Embryonic facial prominence (tissue), 1 donor: Measurements from ENCODE around the gene IER5L.

Experiments
- DNase-seq: peaks from one replicate; pipeline ENCODE4 v3.0.0-alpha.2; 2016; ENCODE audit errors: extremely low spot score

The IER5L gene

GRCh38 chr9:129160712-129161533, 17.1 kb downstream of the IER5L start:
- no peak for DNase-seq

- DNase-seq: no peak
Measured at GRCh38 chr9:129156163-129156562, 21.9 kb downstream of the IER5L start.

GRCh38 chr9:129154866-129155477, 23.1 kb downstream of the IER5L start:
- DNase-seq: no peak

- no peak for DNase-seq
Measured at GRCh38 chr9:129151469-129151868, 26.6 kb downstream of the IER5L start.

- no peak for DNase-seq
Measured at GRCh38 chr9:129150672-129151211, 27.3 kb downstream of the IER5L start.

- no peak for DNase-seq
Measured at GRCh38 chr9:129150122-129150521, 27.9 kb downstream of the IER5L start.

GRCh38 chr9:129149442-129149841, 28.6 kb downstream of the IER5L start:
- DNase-seq: no peak

GRCh38 chr9:129148463-129149204, 29.4 kb downstream of the IER5L start:
- no peak for DNase-seq

- DNase-seq: peak; percentile 21
Measured at GRCh38 chr9:129146441-129146941, 31.6 kb downstream of the IER5L start.

GRCh38 chr9:129145841-129146292, 32.2 kb downstream of the IER5L start:
- DNase-seq: no peak

- no peak for DNase-seq
Measured at GRCh38 chr9:129145316-129145715, 32.7 kb downstream of the IER5L start.

GRCh38 chr9:129143031-129143927, 34.8 kb downstream of the IER5L start:
- DNase-seq: peak; percentile 74

GRCh38 chr9:129142138-129142935, 35.7 kb downstream of the IER5L start:
- DNase-seq: no peak

- DNase-seq: peak; percentile 38
Measured at GRCh38 chr9:129141066-129142041, 36.7 kb downstream of the IER5L start.

GRCh38 chr9:129140397-129141065, 37.5 kb downstream of the IER5L start:
- peak; percentile 11 for DNase-seq

GRCh38 chr9:129139993-129140396, 38.1 kb downstream of the IER5L start:
- DNase-seq: peak; percentile 98

- DNase-seq: peak; percentile 93
Measured at GRCh38 chr9:129139233-129139992, 38.6 kb downstream of the IER5L start.
